GF-D8 (cell line): ENCODE results near the gene MMP2.

ENCODE experiments used
- DNase-seq: peaks from one replicate; lab custom pipeline; 2025; lab: John Stamatoyannopoulos, UW

The MMP2 gene

GRCh38 chr16:55469821-55470532 is 9.0 kb upstream of the MMP2 start:
- no peak for DNase-seq

- DNase-seq: no peak
Observed at GRCh38 chr16:55470533-55471371, 8.2 kb upstream of the MMP2 start.

DNA sequence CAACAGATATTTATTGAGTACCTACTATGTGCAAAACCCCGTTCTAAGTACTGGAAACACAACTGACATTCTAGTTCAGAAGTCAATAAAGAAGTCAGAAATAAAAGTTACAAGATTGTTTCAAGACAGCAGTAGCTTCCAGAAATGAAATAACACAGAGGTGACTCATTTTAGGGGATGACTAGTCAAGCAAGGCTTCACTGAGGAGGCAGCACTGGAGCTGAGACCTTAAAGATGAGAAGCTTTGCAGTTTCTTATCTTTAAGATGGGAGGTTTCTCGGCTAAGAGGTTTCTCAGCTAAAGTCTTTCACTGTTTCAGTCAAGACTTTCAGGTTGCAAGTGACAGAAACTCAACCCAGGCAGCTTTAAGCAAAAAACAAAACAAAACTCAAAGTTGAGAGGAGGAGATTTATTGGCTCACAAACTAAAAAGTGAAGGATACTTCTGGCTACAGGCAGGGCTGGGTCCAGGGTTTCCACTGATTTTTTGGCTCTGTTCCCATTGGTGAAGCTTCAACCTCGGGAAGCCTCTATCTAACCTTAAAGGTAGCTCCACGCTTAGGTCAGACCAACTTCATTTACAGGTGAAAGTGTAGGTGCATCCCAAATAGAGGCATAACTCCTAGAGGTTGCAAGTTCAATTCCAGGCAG is 7.4 kb upstream of the MMP2 start:
- no peak for DNase-seq

DNA sequence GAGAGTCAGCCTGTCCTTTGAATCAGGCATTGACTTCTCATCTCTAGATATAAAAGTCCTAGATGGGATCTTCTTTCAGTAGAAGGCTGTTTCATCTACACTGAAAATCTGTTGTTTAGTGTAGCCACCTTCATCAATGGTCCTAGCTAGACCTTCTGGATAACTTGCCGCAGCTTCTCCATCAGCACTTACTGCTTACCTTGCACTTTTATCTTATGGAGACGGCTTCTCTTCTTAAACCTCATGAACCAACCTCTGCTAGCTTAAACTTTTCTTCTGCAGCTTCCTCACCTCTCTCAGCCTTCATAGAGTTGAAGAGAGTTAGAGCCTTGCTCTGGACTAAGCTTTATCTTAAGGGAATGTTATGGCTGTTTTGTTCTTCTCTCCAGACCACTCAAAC is 5.4 kb upstream of the MMP2 start:
- DNase-seq: no peak

GRCh38 chr16:55474821-55475220 is 4.2 kb upstream of the MMP2 start:
- no peak for DNase-seq

GRCh38 chr16:55475919-55476318 is 3.1 kb upstream of the MMP2 start:
- DNase-seq: no peak

- DNase-seq: no peak
Observed at GRCh38 chr16:55476625-55477533, 2.1 kb upstream of the MMP2 start.

GRCh38 chr16:55477736-55478135 is 1.3 kb upstream of the MMP2 start:
- no peak for DNase-seq

GRCh38 chr16:55479430-55480140 is 587 bp downstream of the MMP2 start:
- no peak for DNase-seq

DNA sequence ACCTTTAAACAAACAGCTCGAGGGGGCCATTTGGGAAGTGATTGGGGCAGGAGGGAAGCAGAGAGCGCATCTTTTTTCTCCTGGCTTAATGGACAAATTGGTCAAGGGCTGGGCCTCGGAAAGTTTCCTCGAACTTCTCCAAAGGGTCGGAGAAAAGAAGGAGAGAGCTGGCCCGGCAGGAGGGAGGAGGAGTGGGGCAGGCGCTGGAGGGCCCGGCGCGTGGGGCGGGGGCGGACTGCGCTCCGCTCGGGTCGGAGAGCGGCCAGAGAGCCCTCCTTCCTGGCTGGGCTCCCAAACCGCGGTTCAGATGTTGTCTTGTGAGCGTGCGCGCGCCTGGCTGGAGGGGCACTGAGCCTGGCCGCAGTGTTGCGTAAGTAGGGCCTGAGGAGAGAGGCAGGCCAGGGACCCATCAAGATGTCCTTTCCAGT is 1.2 kb downstream of the MMP2 start:
- no peak for DNase-seq

GRCh38 chr16:55481023-55481422 is 2.0 kb downstream of the MMP2 start:
- DNase-seq: no peak

- DNase-seq: no peak
Observed at GRCh38 chr16:55482056-55482455, 3.1 kb downstream of the MMP2 start.

GRCh38 chr16:55487048-55487803 is 8.2 kb downstream of the MMP2 start:
- no peak for DNase-seq

- DNase-seq: no peak
Observed at GRCh38 chr16:55488306-55488705, 9.3 kb downstream of the MMP2 start.

- DNase-seq: no peak
Observed at GRCh38 chr16:55489119-55489955, 10.3 kb downstream of the MMP2 start.

- DNase-seq: no peak
Observed at GRCh38 chr16:55489956-55490265, 10.9 kb downstream of the MMP2 start.

DNA sequence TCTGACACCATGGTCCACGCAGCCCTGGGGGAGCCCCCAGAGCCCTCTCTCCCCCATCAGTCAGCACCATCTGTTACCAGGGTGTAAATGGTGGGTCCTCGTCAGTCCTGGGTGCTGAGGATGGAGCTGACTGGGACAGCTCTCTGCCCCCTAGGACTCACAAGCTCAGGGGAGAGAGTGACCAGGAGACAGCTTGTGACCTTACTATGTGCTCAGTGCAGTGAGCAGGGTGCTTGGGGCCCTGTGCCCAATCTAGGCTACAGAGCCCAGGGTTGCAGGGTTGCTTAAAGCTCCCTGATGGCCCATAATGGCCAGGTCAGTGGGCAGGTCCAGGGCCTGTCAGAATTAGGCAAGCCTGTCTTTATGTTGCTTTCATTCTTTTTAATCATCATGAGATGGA is 11.3 kb downstream of the MMP2 start:
- DNase-seq: no peak

GRCh38 chr16:55491691-55492090 is 12.7 kb downstream of the MMP2 start:
- no peak for DNase-seq

GRCh38 chr16:55492756-55493380 is 13.9 kb downstream of the MMP2 start:
- no peak for DNase-seq
